Measurements from ENCODE around the gene GPSM1.
"Not testable (repeated sequence)": the region's sequence is repeated elsewhere in the genome, so short reads cannot be mapped to it uniquely, and the experiment has no call there.

Gene GPSM1

GRCh38 chr9:136316896-136317676 is 10.3 kb upstream of the GPSM1 start:
- FAIRE-seq, result no peak
- no peak for DNase-seq (ENCODE audit: insufficient read length, low spot score)

DNA sequence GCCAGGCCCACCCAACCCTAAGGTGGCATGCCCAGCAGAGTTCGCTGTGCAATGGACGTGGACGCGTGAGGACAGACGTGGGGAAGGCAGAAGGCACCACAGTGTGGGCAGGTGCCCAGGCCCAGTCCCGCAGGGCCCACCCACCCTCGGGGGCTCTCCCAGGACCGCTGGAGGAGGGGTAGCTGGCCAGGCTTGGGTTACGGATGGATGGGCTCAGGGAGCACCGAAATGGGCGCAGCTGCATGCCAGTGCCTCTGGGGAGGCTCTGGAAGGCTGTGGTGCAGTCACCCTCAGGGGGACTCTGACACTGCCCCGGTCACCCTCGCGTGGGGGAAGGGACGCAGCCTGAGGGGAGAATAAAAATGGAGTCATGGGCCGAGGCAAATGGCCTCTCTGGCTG is 9.6 kb upstream of the GPSM1 start:
- no peak for DNase-seq (ENCODE audit: insufficient read length, low spot score)
- no peak for FAIRE-seq

- no peak for FAIRE-seq
Observed at GRCh38 chr9:136318111-136318775, 9.1 kb upstream of the GPSM1 start.

DNA sequence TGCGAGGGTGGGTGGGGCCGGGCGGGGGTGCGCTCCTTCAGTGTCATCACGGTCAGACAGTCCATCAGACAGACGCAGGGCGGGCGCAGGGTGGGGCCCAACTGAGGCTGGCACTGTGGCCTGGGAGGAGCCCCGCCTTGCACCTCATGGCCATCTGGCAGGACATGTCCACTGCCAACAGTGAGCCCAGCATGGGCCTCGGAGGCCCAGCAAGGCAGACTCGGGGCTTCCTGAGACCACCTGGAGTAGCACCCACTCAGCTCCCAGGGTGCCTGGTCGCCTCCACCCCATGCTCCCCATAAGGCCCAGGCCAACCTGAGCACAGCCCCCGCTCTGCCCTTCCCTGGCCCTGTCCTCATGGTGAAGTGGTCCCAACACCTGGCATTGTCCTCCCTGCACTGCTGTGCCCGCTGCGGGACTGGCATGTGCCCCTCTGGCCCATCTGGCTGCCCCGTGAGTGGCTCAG is 8.5 kb upstream of the GPSM1 start:
- DNase-seq (ENCODE audit: insufficient read length, low spot score), result no peak
- FAIRE-seq, result no peak

More at GRCh38 chr9:136318111-136318775, 9.1 kb upstream of the GPSM1 start:
- no peak for DNase-seq (ENCODE audit: insufficient read length, low spot score)

GRCh38 chr9:136319244-136319643 is 8.1 kb upstream of the GPSM1 start:
- FAIRE-seq; DNase-seq (ENCODE audit: insufficient read length, low spot score): not testable (repeated sequence)

DNA sequence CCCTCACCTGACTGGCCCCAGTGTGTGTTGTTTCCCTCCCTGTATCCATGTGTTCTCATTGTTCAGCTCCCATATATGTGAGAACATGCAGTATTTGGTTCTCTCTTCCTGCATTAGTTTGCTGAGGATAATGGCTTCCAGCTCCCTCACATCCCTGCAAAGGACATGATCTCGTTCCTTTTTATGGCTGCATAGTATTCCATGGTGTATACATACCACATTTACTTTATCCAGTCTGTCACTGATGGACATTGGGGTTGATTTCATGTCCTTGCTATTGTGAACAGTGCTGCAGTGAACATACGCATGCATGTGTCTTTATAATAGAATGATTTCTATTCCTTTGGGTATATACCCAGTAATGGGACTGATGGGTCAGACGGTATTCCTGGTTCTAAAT is 7.4 kb upstream of the GPSM1 start:
- not testable (repeated sequence) for FAIRE-seq

GRCh38 chr9:136320972-136321371 is 6.4 kb upstream of the GPSM1 start:
- not testable (repeated sequence) for FAIRE-seq

More for the DNA sequence above, 7.4 kb upstream of the GPSM1 start:
- not testable (repeated sequence) for DNase-seq (ENCODE audit: insufficient read length, low spot score)

GRCh38 chr9:136321561-136321960 is 5.8 kb upstream of the GPSM1 start:
- DNase-seq (ENCODE audit: insufficient read length, low spot score) (no peak), FAIRE-seq (no peak)

More at GRCh38 chr9:136320972-136321371, 6.4 kb upstream of the GPSM1 start:
- not testable (repeated sequence) for DNase-seq (ENCODE audit: insufficient read length, low spot score)

DNA sequence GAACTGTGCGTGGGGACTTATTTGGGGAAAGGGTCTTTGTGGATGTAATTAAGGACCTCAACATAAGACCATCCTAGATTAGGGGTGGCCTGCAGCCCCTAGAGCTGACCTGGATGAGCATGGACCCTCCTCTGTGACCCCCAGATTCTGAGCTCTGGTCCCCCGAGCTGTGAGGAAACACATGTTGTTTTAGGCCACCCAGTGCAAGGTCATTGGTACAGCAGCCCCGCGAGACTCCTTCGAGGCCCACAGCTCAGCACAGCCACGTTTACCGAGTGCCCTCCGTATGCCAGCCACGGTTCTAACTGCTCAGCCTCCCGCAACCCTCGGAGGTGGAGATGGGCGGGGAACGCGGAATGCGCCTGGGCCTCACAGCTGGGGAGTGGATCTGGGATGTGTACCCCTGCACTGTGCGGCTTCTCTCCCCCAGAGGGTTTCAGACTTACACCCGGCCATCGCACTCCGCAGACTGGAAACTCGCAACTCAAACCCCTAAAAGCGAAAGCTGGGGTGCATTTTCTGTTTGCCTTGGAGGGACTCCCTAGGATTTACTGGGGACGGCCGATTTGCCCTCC is 4.5 kb upstream of the GPSM1 start:
- DNase-seq (ENCODE audit: insufficient read length, low spot score), result no peak
- no peak for FAIRE-seq

- no peak for FAIRE-seq
- no peak for DNase-seq (ENCODE audit: insufficient read length, low spot score)
Observed at GRCh38 chr9:136323371-136323789, 4.0 kb upstream of the GPSM1 start.

DNA sequence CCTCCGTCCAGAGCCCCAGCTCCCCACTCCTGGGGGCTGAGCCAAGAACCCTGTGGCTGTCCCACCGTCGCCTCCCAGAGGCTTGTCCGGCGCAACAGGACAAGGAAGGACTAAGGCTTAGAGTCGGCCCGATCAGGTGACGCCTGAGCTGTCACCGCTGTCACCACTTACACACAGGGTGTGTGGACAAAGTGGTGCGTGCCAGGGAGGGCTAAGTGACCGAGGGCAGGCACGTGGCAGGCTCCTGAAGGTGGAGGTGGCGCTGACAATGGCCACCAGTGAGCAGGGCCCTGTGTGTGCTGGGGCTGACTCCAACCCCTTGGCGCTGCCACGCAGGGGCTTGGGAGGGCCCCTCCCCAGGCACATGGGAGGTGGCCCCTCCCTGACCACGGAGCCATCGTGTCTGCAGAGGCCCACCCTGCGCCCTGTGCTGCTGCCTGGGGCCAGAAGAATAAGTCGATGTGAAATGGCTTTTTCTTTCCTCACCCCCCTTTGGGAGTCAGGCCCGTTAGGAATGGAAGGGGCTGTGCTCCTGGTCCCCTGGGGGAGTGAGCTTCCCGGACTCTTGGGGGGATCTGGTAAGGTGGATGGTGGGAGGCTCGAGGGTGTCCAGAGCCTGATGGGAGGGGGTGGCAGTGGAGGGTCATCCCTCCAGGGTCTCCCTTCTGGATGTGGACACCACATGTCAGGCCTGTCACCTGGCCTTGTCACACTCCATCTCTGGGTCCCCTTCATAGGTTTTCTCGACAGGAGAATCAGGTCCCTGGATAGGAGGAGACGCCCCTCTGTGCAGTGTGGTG is 2.6 kb upstream of the GPSM1 start:
- FAIRE-seq, result no peak
- DNase-seq (ENCODE audit: insufficient read length, low spot score), result no peak

- DNase-seq (ENCODE audit: insufficient read length, low spot score), result no peak
- FAIRE-seq, result no peak
Observed at GRCh38 chr9:136325358-136325757, 2.0 kb upstream of the GPSM1 start.

GRCh38 chr9:136326061-136326760 is 1.1 kb upstream of the GPSM1 start:
- no peak for DNase-seq (ENCODE audit: insufficient read length, low spot score)

GRCh38 chr9:136326761-136327303 is 507 bp upstream of the GPSM1 start:
- no peak for DNase-seq (ENCODE audit: insufficient read length, low spot score)
- FAIRE-seq, result no peak

More at GRCh38 chr9:136326061-136326760, 1.1 kb upstream of the GPSM1 start:
- FAIRE-seq, result no peak

DNA sequence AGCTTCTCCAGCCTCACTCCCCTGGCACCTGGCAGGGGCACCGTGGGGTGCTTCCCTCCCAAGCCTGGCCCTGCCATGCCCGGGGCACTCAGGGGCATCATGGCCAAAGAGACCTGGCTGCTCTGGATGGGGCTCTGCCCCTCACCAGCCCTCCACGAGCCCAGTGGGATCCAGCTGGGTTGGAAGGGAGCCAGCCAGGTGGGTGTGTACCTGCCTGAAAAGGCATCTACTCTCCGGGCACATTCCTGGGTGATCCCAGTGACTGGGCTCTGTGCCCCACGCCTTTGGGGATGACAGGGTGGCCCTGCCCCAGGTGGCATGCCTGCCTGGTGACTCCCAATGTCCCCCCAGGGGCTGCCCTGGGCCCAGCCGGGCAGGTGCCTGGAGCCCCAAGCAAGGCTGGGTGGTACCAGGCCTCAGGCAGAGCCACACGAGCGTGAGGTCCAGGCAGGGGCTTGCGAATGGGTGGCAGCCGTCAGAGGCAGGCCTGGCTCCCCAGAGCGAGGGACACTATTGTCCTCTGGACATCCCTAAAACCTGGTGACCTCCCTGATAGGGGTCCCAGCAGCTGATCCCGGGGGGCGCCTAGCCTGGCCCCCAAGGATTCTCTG is 777 bp downstream of the GPSM1 start:
- DNase-seq (ENCODE audit: insufficient read length, low spot score) (no peak), FAIRE-seq (no peak)

GRCh38 chr9:136328622-136329041 is 1.3 kb downstream of the GPSM1 start:
- no peak for FAIRE-seq
- no peak for DNase-seq (ENCODE audit: insufficient read length, low spot score)

DNA sequence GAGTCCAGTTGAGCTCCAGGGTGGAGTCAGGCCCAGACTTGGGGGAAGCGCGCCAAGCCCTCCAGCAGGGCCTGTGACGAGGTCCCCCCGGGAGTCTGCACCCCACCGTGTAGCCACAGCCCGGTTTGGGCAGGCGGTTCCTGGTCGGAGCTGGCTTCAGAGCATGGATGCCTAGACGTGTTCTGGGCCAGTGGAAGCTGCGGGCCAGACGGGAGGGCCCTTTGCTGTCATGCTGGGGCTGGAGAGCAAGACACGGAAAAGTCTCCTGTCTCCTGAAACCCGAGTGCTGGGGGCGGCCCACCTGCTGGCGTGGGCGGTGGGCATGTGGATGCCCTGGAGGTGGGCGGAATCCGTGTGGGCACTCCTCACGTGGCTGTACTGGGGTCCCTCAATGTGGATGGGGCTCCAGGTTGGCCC is 1.9 kb downstream of the GPSM1 start:
- FAIRE-seq, result no peak
- DNase-seq (ENCODE audit: insufficient read length, low spot score), result no peak

- DNase-seq (ENCODE audit: insufficient read length, low spot score), result no peak
- FAIRE-seq, result no peak
Observed at GRCh38 chr9:136329636-136330405, 2.5 kb downstream of the GPSM1 start.

Data from GM19239 (cell line).